Muscle of arm (tissue), 12 donors: ENCODE results near the gene CD47. TPM values are rescaled to one million over a fixed set of nuclear protein-coding genes. Genes with fewer than 3 reads are reported as not detected.

Experiments
- DNase-seq: peaks from one replicate; pipeline ENCODE4 v3.0.0-alpha.2; 2013
- polyA plus RNA-seq, 12 donors: library from polyadenylated mRNA; unstranded; fragments of 120-200 nt; gene quantifications; one replicate each; pipeline ENCODE4 v1.2.1, GENCODE V29; 2013; ENCODE audit not compliant: insufficient read length in 12 of 12

Gene CD47
- polyA plus RNA-seq, 12 donors, result 49.0 to 560 (median 105) TPM

- DNase-seq, result no peak
Measured at GRCh38 chr3:108119398-108120104, 28.7 kb upstream of the CD47 start.

DNA sequence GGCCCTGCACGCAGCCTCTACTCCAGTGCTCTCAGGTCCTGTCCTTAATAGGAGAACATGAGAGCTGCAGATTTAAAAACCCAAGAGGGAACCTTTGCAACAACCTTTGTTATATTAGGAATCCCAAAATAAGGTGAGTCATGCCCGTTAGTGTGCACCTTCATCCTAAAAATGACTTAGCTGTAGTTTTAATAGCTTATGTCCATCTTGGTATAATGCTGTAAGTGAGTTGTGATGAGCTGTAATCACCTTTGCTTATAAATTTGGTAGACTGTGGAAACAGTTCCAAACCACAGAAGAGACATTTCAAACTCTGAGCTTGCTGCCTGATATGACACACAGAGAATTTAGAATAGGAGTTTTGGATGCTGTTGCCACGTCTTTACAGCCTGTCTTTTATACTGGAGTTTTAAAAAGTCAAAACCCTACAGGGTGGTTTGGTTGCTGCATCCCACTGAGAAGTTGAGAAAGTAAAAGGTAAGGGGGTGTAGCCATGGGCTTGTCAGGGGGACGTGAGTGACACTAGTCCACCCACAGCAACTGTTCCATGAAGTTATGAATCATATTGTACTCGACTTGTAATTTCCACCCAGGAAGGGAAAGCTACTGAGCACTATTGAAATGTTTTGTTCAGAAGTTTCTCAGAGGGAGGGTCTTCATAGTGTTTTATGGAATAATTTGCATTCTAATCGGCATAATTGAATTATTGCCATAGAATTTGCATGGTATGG, 27.4 kb upstream of the CD47 start:
- no peak for DNase-seq

DNA sequence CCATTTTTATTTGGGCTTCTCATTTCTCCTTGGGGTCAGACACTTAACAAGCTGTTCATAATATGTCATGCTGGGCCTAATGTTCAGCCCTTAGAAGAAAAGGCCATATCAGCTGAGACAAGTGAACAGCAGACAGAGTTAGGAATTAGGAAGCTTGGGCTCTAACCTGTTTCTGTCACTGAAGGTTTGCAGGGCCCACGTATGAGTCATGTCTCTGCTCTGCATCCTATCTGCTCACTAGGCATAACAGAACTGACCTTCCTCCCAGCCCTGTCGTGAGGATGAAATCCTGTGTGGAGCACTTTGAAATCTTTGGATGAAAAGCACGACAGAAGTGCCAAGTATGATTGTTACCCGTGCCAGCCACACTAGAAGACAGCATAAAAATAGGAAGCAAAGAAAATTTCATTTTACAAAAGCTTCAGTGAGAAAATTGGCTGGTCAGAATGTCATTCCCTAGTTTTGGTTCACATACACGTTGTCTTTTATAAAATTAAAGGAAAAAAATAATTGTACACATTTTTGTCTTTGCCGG, 26.5 kb upstream of the CD47 start:
- DNase-seq, result no peak

- no peak for DNase-seq
Measured at GRCh38 chr3:108114423-108115065, 23.7 kb upstream of the CD47 start.

GRCh38 chr3:108113975-108114374, 23.1 kb upstream of the CD47 start:
- no peak for DNase-seq

- no peak for DNase-seq
Measured at GRCh38 chr3:108110934-108111333, 20.1 kb upstream of the CD47 start.

DNA sequence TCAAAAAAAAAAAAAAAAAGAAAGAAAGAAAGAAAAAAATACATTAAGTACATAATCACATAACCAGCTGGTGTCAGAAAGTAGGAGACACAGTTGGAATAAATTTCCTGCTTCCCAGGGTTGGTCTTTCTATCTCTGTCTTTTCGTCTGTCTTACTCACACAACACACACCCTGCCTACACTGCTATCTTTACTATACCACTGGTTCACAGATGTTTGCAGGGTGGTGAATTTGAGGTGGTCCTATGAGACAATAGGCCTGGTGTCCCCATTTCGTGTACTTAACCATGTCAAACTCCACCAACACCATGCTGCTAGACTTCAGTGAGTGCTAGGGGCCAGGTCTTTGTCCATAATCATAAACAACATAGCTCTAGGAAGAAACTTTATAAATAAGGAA, 17.6 kb upstream of the CD47 start:
- DNase-seq, result no peak

DNA sequence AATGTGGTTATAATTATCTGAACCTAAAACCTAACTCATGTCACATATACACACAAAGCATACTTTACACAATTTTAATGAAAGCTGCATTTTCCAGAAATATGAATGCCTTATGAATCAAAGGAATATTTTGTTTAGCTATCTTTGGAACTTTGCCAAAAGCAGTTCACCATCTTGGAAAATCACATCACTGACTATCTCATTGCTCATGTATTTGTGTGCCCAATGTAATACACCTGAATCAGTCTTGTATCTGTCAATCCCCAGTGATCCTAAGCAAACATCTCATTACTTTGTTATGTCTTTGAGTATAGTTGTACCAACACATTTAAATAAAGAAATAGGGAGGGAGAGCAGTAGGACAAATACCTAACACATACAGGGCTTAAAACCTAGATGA, 15.6 kb upstream of the CD47 start:
- no peak for DNase-seq

DNA sequence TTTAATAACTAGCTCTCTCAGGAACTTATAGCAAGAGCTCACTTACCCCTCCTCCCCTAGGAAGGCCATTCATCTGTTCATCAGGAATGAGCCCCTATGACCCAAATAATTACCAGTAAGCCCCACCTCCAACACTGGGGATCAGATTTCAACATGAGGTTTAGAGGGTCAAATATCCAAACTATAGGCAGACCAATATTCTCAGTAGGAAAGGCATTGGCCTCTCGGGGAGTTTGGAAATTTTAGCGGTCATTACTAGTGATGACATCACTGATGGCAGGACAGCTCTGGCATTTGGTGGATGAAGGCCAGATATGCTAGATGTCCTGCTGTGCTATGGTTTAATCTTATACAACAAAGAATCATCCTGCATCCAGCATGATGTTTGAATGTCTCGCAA, 15.2 kb upstream of the CD47 start:
- DNase-seq, result no peak

GRCh38 chr3:108103886-108104797, 13.3 kb upstream of the CD47 start:
- no peak for DNase-seq

- DNase-seq, result no peak
Measured at GRCh38 chr3:108103040-108103751, 12.4 kb upstream of the CD47 start.

- DNase-seq, result no peak
Measured at GRCh38 chr3:108102420-108103039, 11.7 kb upstream of the CD47 start.

- DNase-seq, result no peak
Measured at GRCh38 chr3:108100906-108101660, 10.3 kb upstream of the CD47 start.

- DNase-seq, result no peak
Measured at GRCh38 chr3:108099679-108100428, 9.0 kb upstream of the CD47 start.

GRCh38 chr3:108099244-108099643, 8.4 kb upstream of the CD47 start:
- no peak for DNase-seq

GRCh38 chr3:108098003-108098370, 7.2 kb upstream of the CD47 start:
- DNase-seq, result no peak

- no peak for DNase-seq
Measured at GRCh38 chr3:108097322-108098002, 6.6 kb upstream of the CD47 start.

GRCh38 chr3:108096532-108097321, 5.9 kb upstream of the CD47 start:
- DNase-seq, result no peak
